GM23338 (cell line): Measurements from ENCODE around the gene DTX4. TPM values are rescaled to one million over a fixed set of nuclear protein-coding genes. Genes with fewer than 3 reads are reported as not detected.

Experiments
- ATAC-seq: fragments of 200-7000 bp; cut with Tn5 transposase; 3 replicates; pipeline ENCODE4 v1.9.1; 2020
- DNase-seq: peaks from one replicate; pipeline ENCODE4 v3.0.0-alpha.2; 2015; ENCODE audit warnings: low spot score
- H2AFZ ChIP-seq: fragments of 200-600 bp; sonication (generic); 2 replicates; pipeline ENCODE4 v1.8.0; 2016; ENCODE audit warnings: antibody characterized with exemption, mild to moderate bottlenecking, moderate library complexity
- H3F3A ChIP-seq: fragments of 200-600 bp; sonication (generic); replicated peaks from 2 replicates; pipeline ENCODE4 v1.8.0; 2017; ENCODE audit warnings: antibody characterized with exemption, mixed run types, low read depth
- H3K27ac ChIP-seq: fragments of 200-600 bp; sonication (generic); 2 replicates; pipeline ENCODE4 v1.6.1; 2016; ENCODE audit warnings: low read depth
- H3K27me3 ChIP-seq: fragments of 200-600 bp; sonication (generic); 2 replicates; pipeline ENCODE4 v1.8.0; 2016; ENCODE audit warnings: mild to moderate bottlenecking, mixed run types, moderate library complexity; ENCODE audit not compliant: insufficient read depth
- H3K36me3 ChIP-seq: fragments of 200-600 bp; sonication (generic); 2 replicates; pipeline ENCODE4 v1.8.0; 2016; ENCODE audit warnings: mild to moderate bottlenecking; ENCODE audit not compliant: insufficient read depth
- H3K4me1 ChIP-seq: fragments of 200-600 bp; sonication (generic); 2 replicates; pipeline ENCODE4 v1.8.0; 2016; ENCODE audit warnings: mild to moderate bottlenecking, moderate library complexity; ENCODE audit not compliant: insufficient read depth
- H3K4me2 ChIP-seq: fragments of 200-600 bp; sonication (generic); 2 replicates; pipeline ENCODE4 v1.7.1; 2017; ENCODE audit warnings: mixed run types
- H3K4me3 ChIP-seq: fragments of 200-600 bp; sonication (generic); 2 replicates; pipeline ENCODE4 v1.6.1; 2016; ENCODE audit warnings: mixed run types
- H3K79me2 ChIP-seq: fragments of 200-600 bp; sonication (generic); replicated peaks from 2 replicates; pipeline ENCODE4 v1.8.0; 2017; ENCODE audit warnings: mild to moderate bottlenecking; ENCODE audit not compliant: insufficient read depth
- H3K9me2 ChIP-seq: fragments of 200-600 bp; sonication (generic); 2 replicates; pipeline ENCODE4 v1.8.0; 2017; ENCODE audit not compliant: insufficient read depth
- H4K20me1 ChIP-seq: fragments of 200-600 bp; sonication (generic); replicated peaks from 2 replicates; pipeline ENCODE4 v1.8.0; 2017; ENCODE audit warnings: mild to moderate bottlenecking; ENCODE audit not compliant: insufficient read depth
- H3K27ac Mint-ChIP-seq: 2 replicates; pipeline ENCODE4 v1.8.0; 2020; ENCODE audit warnings: inconsistent platforms, mild to moderate bottlenecking, moderate library complexity, mixed read lengths
- H3K27me3 Mint-ChIP-seq: 3 replicates; pipeline ENCODE4 v1.8.0; 2022; ENCODE audit warnings: low read depth, mild to moderate bottlenecking, moderate library complexity, mixed read lengths, inconsistent platforms; ENCODE audit not compliant: insufficient read depth, poor library complexity
- H3K36me3 Mint-ChIP-seq: 3 replicates; pipeline ENCODE4 v1.8.0; 2021; ENCODE audit warnings: low read depth, mild to moderate bottlenecking, inconsistent platforms, moderate library complexity, mixed read lengths
- H3K4me1 Mint-ChIP-seq: 3 replicates; pipeline ENCODE4 v1.8.0; 2020; ENCODE audit warnings: mild to moderate bottlenecking, inconsistent platforms, mixed read lengths
- H3K4me3 Mint-ChIP-seq: 3 replicates; pipeline ENCODE4 v1.8.0; 2021; ENCODE audit warnings: moderate library complexity, mild to moderate bottlenecking, inconsistent platforms, mixed read lengths
- H3K9me3 Mint-ChIP-seq: 3 replicates; pipeline ENCODE4 v1.8.0; 2020; ENCODE audit warnings: moderate library complexity, mild to moderate bottlenecking, inconsistent platforms, mixed read lengths
- CREB1 ChIP-seq: fragments of 250-450 bp; sonication (Bioruptor Pico); IDR thresholded peaks from 2 replicates; pipeline ENCODE4 v1.5.0; 2020; ENCODE audit warnings: low read depth, mild to moderate bottlenecking, moderate library complexity
- ETS1 ChIP-seq: IDR thresholded peaks from 2 replicates; pipeline ENCODE4 v1.6.1; 2016; ENCODE audit warnings: antibody characterized with exemption
- EZH2 ChIP-seq: fragments of 200-600 bp; sonication (generic); IDR thresholded peaks from one replicate; pipeline ENCODE4 v1.8.0; 2017; ENCODE audit warnings: antibody characterized with exemption, mild to moderate bottlenecking, low read depth; ENCODE audit not compliant: unreplicated experiment
- EZH2phosphoT487 ChIP-seq: fragments of 200-600 bp; sonication (generic); IDR thresholded peaks from one replicate; pipeline ENCODE4 v1.8.1; 2018; ENCODE audit warnings: antibody characterized with exemption; ENCODE audit not compliant: unreplicated experiment
- JUNB ChIP-seq: IDR thresholded peaks from one replicate; pipeline ENCODE4 v1.6.1; 2016; ENCODE audit warnings: antibody characterized with exemption; ENCODE audit not compliant: unreplicated experiment
- NANOG ChIP-seq: IDR thresholded peaks from 2 replicates; pipeline ENCODE4 v1.6.1; 2016; ENCODE audit warnings: antibody characterized with exemption, borderline replicate concordance
- POLR2AphosphoS5 ChIP-seq: IDR thresholded peaks from 2 replicates; pipeline ENCODE4 v1.6.1; 2016; ENCODE audit warnings: antibody characterized with exemption, low read depth
- STAT1 ChIP-seq: IDR thresholded peaks from one replicate; pipeline ENCODE4 v1.6.1; 2016; ENCODE audit warnings: antibody characterized with exemption; ENCODE audit not compliant: unreplicated experiment
- ZNF114 ChIP-seq: fragments of 250-450 bp; sonication (Bioruptor Pico); IDR thresholded peaks from 2 replicates; pipeline ENCODE4 v1.5.0; 2020; ENCODE audit warnings: mild to moderate bottlenecking, moderate library complexity
- ZNF331 ChIP-seq: fragments of 250-450 bp; sonication (Bioruptor Pico); IDR thresholded peaks from 2 replicates; pipeline ENCODE4 v1.5.0; 2020; ENCODE audit warnings: low read depth, mild to moderate bottlenecking, moderate library complexity
- ZNF462 ChIP-seq: fragments of 250-450 bp; sonication (Bioruptor Pico); IDR thresholded peaks from 2 replicates; pipeline ENCODE4 v1.5.0; 2020; ENCODE audit warnings: mild to moderate bottlenecking, moderate library complexity
- polyA plus RNA-seq: library from polyadenylated mRNA; unstranded; fragments of >200 nt; fragmentation: Nextera tagmentation; extraction: Ambion mirVana; gene quantifications from 2 replicates; pipeline ENCODE4 v1.2.1, GENCODE V29; 2016
- total RNA-seq: library from RNA; depleted of rRNA; stranded (reverse); fragments of >200 nt; shearing (Covaris generic); gene quantifications from 2 replicates; pipeline ENCODE4 v1.2.3, GENCODE V29; 2014
- TF ChIP-seq, protein P1 (sequence below): IDR thresholded peaks from one replicate; pipeline ENCODE4 v1.6.1; 2018; ENCODE audit warnings: antibody characterized with exemption; ENCODE audit not compliant: unreplicated experiment
- TF ChIP-seq, protein P2 (sequence below), 2 experiments: fragments of 200-600 bp in 1 of 2; sonication (generic) in 1 of 2; conservative IDR thresholded peaks; 2 replicates each; pipeline versions ENCODE4 v1.5.1 to v1.6.1; 2016 to 2017; ENCODE audit warnings: antibody characterized with exemption in 2 of 2, low read depth in 2 of 2, mild to moderate bottlenecking in 2 of 2, moderate library complexity in 1 of 2

Gene DTX4
- total and polyA plus RNA-seq, 2 experiments from 2014 or later = 4.2 to 14.7 TPM

DNA sequence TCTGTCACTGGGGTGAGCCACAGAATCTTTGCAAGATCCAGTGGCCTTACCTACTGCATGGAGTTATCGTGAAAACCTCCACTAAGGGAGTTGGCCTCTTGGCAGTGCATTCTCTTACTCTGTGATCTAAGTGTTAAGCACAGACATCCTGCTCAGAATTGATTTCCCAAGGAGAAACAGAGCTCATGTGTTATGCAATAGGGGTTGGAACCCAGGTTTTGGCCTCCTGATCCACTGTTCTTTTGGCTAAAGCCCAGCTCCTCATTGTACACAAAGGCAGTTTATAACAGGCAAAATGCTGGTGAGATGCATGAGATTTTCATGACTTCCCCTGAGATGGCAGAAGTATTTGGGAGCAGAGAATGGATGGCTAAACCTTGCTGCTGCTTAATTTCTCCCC lies 11.8 kb downstream of the DTX4 start:
- Histone ChIP-seq H3K9me2 (0 out of 2 replicates have a peak, but pooled peaks cover 5% of the 10 kb centered on the region), H4K20me1 (no peaks in the 10 kb centered on the region; the same call in none of the 2 replicates), H3K4me3 (no peak overlapping the region), H3K36me3 (peaks cover 3% of the 10 kb centered on the region), H2AFZ (no peak overlapping the region), H3K79me2 (peaks cover 11% of the 10 kb centered on the region), H3K4me1 (no peaks in the 10 kb centered on the region), H3K27me3 (no peaks in the 10 kb centered on the region), H3K4me2 (no peak overlapping the region), H3K27ac (no peak overlapping the region), H3F3A (no peaks in the 10 kb centered on the region)
- Mint-ChIP-seq H3K27me3 (peaks cover 2% of the 10 kb centered on the region), H3K4me3 (no peak overlapping the region), H3K36me3 (peaks cover 59% of the 10 kb centered on the region), H3K27ac (no peak overlapping the region), H3K4me1 (peaks cover 14% of the 10 kb centered on the region), H3K9me3 (peaks cover 21% of the 10 kb centered on the region)
- TF ChIP-seq ETS1 (no peak), EZH2 (no peak), ZNF331 (no peak), ZNF462 (CRISPR knock-in tag) (no peak), STAT1 (no peak), EZH2phosphoT487 (no peak), CREB1 (no peak), NANOG (no peak), POLR2AphosphoS5 (no peak), JUNB (no peak), ZNF114 (CRISPR knock-in tag) (no peak)
- TF ChIP-seq, protein P1, sequence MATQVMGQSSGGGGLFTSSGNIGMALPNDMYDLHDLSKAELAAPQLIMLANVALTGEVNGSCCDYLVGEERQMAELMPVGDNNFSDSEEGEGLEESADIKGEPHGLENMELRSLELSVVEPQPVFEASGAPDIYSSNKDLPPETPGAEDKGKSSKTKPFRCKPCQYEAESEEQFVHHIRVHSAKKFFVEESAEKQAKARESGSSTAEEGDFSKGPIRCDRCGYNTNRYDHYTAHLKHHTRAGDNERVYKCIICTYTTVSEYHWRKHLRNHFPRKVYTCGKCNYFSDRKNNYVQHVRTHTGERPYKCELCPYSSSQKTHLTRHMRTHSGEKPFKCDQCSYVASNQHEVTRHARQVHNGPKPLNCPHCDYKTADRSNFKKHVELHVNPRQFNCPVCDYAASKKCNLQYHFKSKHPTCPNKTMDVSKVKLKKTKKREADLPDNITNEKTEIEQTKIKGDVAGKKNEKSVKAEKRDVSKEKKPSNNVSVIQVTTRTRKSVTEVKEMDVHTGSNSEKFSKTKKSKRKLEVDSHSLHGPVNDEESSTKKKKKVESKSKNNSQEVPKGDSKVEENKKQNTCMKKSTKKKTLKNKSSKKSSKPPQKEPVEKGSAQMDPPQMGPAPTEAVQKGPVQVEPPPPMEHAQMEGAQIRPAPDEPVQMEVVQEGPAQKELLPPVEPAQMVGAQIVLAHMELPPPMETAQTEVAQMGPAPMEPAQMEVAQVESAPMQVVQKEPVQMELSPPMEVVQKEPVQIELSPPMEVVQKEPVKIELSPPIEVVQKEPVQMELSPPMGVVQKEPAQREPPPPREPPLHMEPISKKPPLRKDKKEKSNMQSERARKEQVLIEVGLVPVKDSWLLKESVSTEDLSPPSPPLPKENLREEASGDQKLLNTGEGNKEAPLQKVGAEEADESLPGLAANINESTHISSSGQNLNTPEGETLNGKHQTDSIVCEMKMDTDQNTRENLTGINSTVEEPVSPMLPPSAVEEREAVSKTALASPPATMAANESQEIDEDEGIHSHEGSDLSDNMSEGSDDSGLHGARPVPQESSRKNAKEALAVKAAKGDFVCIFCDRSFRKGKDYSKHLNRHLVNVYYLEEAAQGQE = no peak
- TF ChIP-seq, protein P2, sequence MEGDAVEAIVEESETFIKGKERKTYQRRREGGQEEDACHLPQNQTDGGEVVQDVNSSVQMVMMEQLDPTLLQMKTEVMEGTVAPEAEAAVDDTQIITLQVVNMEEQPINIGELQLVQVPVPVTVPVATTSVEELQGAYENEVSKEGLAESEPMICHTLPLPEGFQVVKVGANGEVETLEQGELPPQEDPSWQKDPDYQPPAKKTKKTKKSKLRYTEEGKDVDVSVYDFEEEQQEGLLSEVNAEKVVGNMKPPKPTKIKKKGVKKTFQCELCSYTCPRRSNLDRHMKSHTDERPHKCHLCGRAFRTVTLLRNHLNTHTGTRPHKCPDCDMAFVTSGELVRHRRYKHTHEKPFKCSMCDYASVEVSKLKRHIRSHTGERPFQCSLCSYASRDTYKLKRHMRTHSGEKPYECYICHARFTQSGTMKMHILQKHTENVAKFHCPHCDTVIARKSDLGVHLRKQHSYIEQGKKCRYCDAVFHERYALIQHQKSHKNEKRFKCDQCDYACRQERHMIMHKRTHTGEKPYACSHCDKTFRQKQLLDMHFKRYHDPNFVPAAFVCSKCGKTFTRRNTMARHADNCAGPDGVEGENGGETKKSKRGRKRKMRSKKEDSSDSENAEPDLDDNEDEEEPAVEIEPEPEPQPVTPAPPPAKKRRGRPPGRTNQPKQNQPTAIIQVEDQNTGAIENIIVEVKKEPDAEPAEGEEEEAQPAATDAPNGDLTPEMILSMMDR (conservative IDR thresholded peaks at IDR 0.05; ENCODE audit: low read depth in 2 of 2) = no peak
- no peak for DNase-seq
- ATAC-seq = no peak
